GM19372 (cell line): ENCODE measurements around the gene RCAN3.
A peak's percentile ranks its signal among the peaks of the same experiment; 100 is the strongest.
"Not testable (repeated sequence)": the region's sequence is repeated elsewhere in the genome, so short reads cannot be mapped to it uniquely, and the experiment has no call there.

Experiments used
- ATAC-seq: cut with Tn5 transposase; IDR thresholded peaks from one replicate; pipeline ENCODE4 v1.9.1; 2021; ENCODE audit warnings: mild to moderate bottlenecking, low read depth, moderate library complexity; ENCODE audit not compliant: unreplicated experiment

The RCAN3 gene

GRCh38 chr1:24502709-24503058 is at the start of gene RCAN3:
Gene RCAN3 (plus strand): TSS chr1:24502836. CDS start chr1:24514373, 11,537 bp downstream.
- peak; percentile 83 for ATAC-seq

GRCh38 chr1:24452922-24453485 is 49.6 kb upstream of the RCAN3 start:
- no peak for ATAC-seq

GRCh38 chr1:24454673-24455072 is 48.0 kb upstream of the RCAN3 start:
- ATAC-seq = no peak

- ATAC-seq = no peak
These were observed 47.4 kb upstream of the RCAN3 start for GRCh38 chr1:24455272-24455671.

GRCh38 chr1:24457866-24458265 is 44.8 kb upstream of the RCAN3 start:
- ATAC-seq = no peak

- no peak for ATAC-seq
These were observed 42.9 kb upstream of the RCAN3 start for GRCh38 chr1:24459551-24460266.

- not testable (repeated sequence) for ATAC-seq
These were observed 40.5 kb upstream of the RCAN3 start for GRCh38 chr1:24462128-24462527.

GRCh38 chr1:24463776-24464735 is 38.6 kb upstream of the RCAN3 start:
- ATAC-seq = no peak

- ATAC-seq = no peak
These were observed 37.5 kb upstream of the RCAN3 start for GRCh38 chr1:24465099-24465498.

- ATAC-seq = no peak
These were observed 37.0 kb upstream of the RCAN3 start for GRCh38 chr1:24465638-24466037.

- ATAC-seq = no peak
These were observed 33.8 kb upstream of the RCAN3 start for GRCh38 chr1:24468685-24469316.

- no peak for ATAC-seq
These were observed 32.0 kb upstream of the RCAN3 start for GRCh38 chr1:24470592-24470991.

GRCh38 chr1:24472527-24473251 is 29.9 kb upstream of the RCAN3 start:
- no peak for ATAC-seq

- no peak for ATAC-seq
These were observed 28.4 kb upstream of the RCAN3 start for GRCh38 chr1:24474193-24474592.

GRCh38 chr1:24475700-24476099 is 26.9 kb upstream of the RCAN3 start:
- no peak for ATAC-seq

- no peak for ATAC-seq
These were observed 26.1 kb upstream of the RCAN3 start for GRCh38 chr1:24476571-24476970.

- no peak for ATAC-seq
These were observed 25.3 kb upstream of the RCAN3 start for GRCh38 chr1:24477309-24477708.

GRCh38 chr1:24481101-24481500 is 21.5 kb upstream of the RCAN3 start:
- ATAC-seq = no peak

- no peak for ATAC-seq
These were observed 20.6 kb upstream of the RCAN3 start for GRCh38 chr1:24481843-24482610.
